D721Med (cell line): Measurements from ENCODE around the gene MEAF6.

Experiments used
- DNase-seq: peaks from one replicate; pipeline ENCODE4 v3.0.0; 2011; ENCODE audit warnings: low spot score; ENCODE audit not compliant: insufficient read length
- FAIRE-seq: peaks from 2 replicates; lab custom pipeline; 2011; peaks lifted over from hg19 to GRCh38; lab: Jason Lieb, UNC
- CTCF ChIP-seq: IDR thresholded peaks from 2 replicates; pipeline ENCODE4 v1.5.1; 2012; ENCODE audit warnings: mild to moderate bottlenecking, control low read depth; ENCODE audit not compliant: insufficient read depth; ENCODE audit errors: missing control alignments

MEAF6 gene

GRCh38 chr1:37455516-37455915 lies 59.0 kb downstream of the MEAF6 start:
- FAIRE-seq (no peak), DNase-seq (no peak)
- TF ChIP-seq CTCF: no peak

DNA sequence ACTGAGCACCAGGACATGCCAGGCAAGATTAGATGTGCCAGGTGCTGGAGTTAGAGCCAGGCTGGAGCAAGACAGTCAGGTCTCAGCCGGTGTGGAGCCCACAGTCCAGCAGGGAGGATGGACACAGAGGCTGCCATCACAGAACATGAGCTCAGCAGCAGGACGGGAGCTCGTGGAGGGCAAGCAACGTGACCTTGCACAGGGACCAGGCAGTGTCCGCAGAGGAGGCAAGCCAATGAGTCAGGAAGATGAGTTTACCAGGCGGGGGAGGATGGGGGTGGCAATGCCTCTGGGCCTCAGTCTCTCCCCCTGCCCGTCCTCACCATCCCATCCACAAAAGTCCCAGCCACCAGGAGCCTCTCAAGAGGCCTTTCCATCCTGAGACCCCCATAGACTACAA lies 60.9 kb downstream of the MEAF6 start:
- TF ChIP-seq CTCF: no peak
- FAIRE-seq: no peak
- no peak for DNase-seq

- FAIRE-seq: no peak
Observed at GRCh38 chr1:37452416-37452815, 62.1 kb downstream of the MEAF6 start.

DNA sequence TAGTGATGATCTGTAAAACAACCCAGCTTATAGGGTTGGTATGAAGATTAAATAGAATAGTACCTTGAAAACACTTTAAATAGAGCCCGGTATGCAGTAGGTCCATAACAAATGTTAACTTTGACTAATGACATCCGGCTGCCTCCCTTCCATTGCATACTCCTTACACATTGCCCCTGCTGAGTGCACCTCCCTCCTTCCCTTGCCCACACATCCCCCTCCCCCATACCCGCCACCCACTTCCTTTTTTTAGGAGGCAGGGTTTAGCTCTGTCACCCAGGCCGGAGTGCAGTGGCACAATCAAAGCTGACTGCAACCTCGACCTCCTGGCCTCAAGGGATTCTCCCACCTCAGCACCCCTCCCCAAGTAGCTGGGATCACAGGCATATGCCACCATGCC lies 64.6 kb downstream of the MEAF6 start:
- no peak for TF ChIP-seq CTCF
- no peak for FAIRE-seq
- no peak for DNase-seq

More at GRCh38 chr1:37452416-37452815, 62.1 kb downstream of the MEAF6 start:
- DNase-seq: no peak
- TF ChIP-seq CTCF: no peak

DNA sequence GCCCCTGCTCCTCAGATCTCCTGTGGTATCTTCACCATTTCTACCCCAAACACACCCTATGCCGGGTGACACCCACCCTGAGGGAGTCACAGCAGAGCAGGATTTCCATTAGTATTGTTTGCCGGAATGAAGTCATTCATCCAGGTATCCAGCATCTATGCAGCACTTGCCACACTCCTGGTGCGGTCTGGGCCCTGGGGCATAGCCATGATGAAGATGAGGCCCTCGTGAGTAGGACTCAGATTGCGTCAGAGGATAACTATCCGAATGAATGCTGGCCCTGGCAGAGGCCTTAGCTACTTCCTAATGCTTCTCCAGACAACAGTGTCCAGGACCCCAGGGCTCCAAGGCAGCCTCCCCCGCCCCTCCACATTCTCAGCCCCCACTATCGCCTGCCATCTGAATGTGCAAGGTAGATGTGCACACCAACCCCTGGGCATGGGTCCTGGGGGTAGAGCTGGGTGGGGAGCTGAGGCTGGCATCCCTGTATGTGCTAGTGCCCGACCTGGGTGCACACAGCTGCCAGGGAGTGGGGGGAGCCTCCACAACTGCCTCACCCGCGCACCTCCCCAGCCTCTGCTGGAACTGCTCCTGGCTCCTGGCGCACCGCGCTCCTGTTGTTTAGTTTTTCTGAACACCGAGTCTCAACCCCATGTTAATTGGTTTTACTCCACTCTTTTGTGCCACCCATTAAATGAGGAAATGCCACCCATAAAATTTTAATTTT lies 65.7 kb downstream of the MEAF6 start:
- FAIRE-seq (no peak), DNase-seq (no peak)
- TF ChIP-seq CTCF: no peak

DNA sequence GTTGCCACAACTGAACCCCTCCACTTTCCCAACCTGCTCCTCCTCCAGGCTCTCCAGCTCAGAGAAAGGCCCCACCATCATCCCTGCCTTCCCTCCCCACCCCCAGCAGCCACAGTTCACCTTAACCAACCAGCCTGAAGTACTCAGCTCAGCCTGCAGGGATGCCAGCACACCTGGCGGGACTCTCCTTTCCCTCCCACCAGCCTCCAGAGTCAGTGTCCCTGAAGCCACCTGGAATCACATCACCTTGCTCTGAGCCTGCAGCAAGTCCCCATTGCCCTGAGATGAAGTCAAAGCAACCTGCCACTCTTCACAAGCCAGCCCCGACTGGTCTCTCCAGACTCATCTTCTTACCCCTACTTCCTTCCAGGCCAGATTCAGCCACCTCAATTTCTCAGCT lies 66.4 kb downstream of the MEAF6 start:
- no peak for TF ChIP-seq CTCF
- DNase-seq: no peak
- no peak for FAIRE-seq

- DNase-seq (no peak), FAIRE-seq (no peak)
- TF ChIP-seq CTCF: no peak
Observed at GRCh38 chr1:37446874-37447273, 67.7 kb downstream of the MEAF6 start.
